HepG2 (cell line): ENCODE measurements around the gene ZBTB46. TPM values are rescaled to one million over a fixed set of nuclear protein-coding genes. Genes with fewer than 3 reads are reported as not detected.

Experiments
- AGO1 ChIP-seq: fragments of 200-400 bp; formaldehyde crosslinking; IDR thresholded peaks from 2 replicates; pipeline ENCODE4 v1.6.1; 2017; ENCODE audit warnings: mild to moderate bottlenecking, low read depth, low read length, moderate library complexity; ENCODE audit not compliant: poor library complexity, severe bottlenecking
- ARNTL ChIP-seq: sonication (generic); formaldehyde crosslinking; IDR thresholded peaks from 2 replicates; pipeline ENCODE4 v1.4.0; 2020; ENCODE audit warnings: mild to moderate bottlenecking, missing genetic modification reagents
- CENPBD1 ChIP-seq: sonication (generic); formaldehyde crosslinking; IDR thresholded peaks from 2 replicates; pipeline ENCODE4 v1.8.0; 2022; ENCODE audit warnings: missing genetic modification reagents, low read depth, mild to moderate bottlenecking, borderline replicate concordance
- HOXA7 ChIP-seq: sonication (generic); formaldehyde crosslinking; IDR thresholded peaks from 2 replicates; pipeline ENCODE4 v1.8.1; 2022; ENCODE audit warnings: mild to moderate bottlenecking, missing genetic modification reagents, moderate library complexity
- MIXL1 ChIP-seq: IDR thresholded peaks from 2 replicates; pipeline ENCODE4 v1.6.1; 2016
- MYC ChIP-seq: sonication (generic); formaldehyde crosslinking; IDR thresholded peaks from 2 replicates; pipeline ENCODE4 v1.9.0; 2021; ENCODE audit warnings: missing genetic modification reagents, borderline replicate concordance
- RAD21 ChIP-seq: fragments of 450-650 bp; formaldehyde crosslinking; IDR thresholded peaks from 2 replicates; pipeline ENCODE4 v1.5.0; 2020; ENCODE audit warnings: mild to moderate bottlenecking
- RXRB ChIP-seq: IDR thresholded peaks from 2 replicates; pipeline ENCODE4 v1.6.1; 2016; ENCODE audit warnings: borderline replicate concordance, missing genetic modification reagents, missing compliant biosample characterization
- SNRNP70 ChIP-seq: fragments of 200-400 bp; formaldehyde crosslinking; IDR thresholded peaks from 2 replicates; pipeline ENCODE4 v1.6.1; 2017; ENCODE audit warnings: mild to moderate bottlenecking, low read depth, low read length, moderate library complexity
- TOPORS ChIP-seq: sonication (generic); formaldehyde crosslinking; IDR thresholded peaks from 2 replicates; pipeline ENCODE4 v1.8.0; 2023; ENCODE audit warnings: mild to moderate bottlenecking, missing genetic modification reagents
- ZBTB38 ChIP-seq: sonication (generic); formaldehyde crosslinking; IDR thresholded peaks from 2 replicates; pipeline ENCODE4 v1.5.1; 2020; ENCODE audit warnings: mild to moderate bottlenecking, missing genetic modification reagents
- ZFP36 ChIP-seq: fragments of 150-350 bp; IDR thresholded peaks from 2 replicates; pipeline ENCODE4 v1.6.1; 2018; ENCODE audit warnings: borderline replicate concordance, low read length, low read depth; ENCODE audit not compliant: partially characterized antibody
- ZMYM2 ChIP-seq: sonication (generic); formaldehyde crosslinking; IDR thresholded peaks from 2 replicates; pipeline ENCODE4 v1.8.0; 2022; ENCODE audit warnings: mild to moderate bottlenecking, missing genetic modification reagents
- ZNF138 ChIP-seq: sonication (generic); formaldehyde crosslinking; IDR thresholded peaks from 2 replicates; pipeline ENCODE4 v1.5.0; 2020; ENCODE audit warnings: mild to moderate bottlenecking, low read depth, missing genetic modification reagents
- ZNF30 ChIP-seq: sonication (generic); formaldehyde crosslinking; IDR thresholded peaks from 2 replicates; pipeline ENCODE4 v1.5.0; 2020; ENCODE audit warnings: mild to moderate bottlenecking, missing genetic modification reagents
- ZNF407 ChIP-seq: sonication (generic); formaldehyde crosslinking; IDR thresholded peaks from one replicate; pipeline ENCODE4 v1.5.1; 2020; ENCODE audit warnings: mild to moderate bottlenecking, missing genetic modification reagents; ENCODE audit errors: not compliant biosample characterization
- ZNF75D ChIP-seq: sonication (generic); formaldehyde crosslinking; IDR thresholded peaks from 2 replicates; pipeline ENCODE4 v1.8.1; 2023; ENCODE audit warnings: missing genetic modification reagents, mild to moderate bottlenecking, borderline replicate concordance
- polyA plus RNA-seq, 8 experiments: library from polyadenylated mRNA; depleted of rRNA in 3 of 8; stranded (reverse) in 7 of 8; unstranded in 1 of 8; fragments of >200 nt; fragmentation: Illumina TruSeq in 4 of 8; extraction: Trizol in 4 of 8; gene quantifications; 2 replicates each; pipeline versions ENCODE4 v1.2.1 to v1.2.3, GENCODE V29; 2011 to 2016; ENCODE audit warnings: low read depth in 4 of 8, missing spikeins in 1 of 8, mixed read lengths in 1 of 8; ENCODE audit not compliant: insufficient read depth in 1 of 8
- total RNA-seq, 5 experiments: library from RNA; depleted of rRNA; stranded (reverse); fragments of >200 nt; fragmentation: Illumina TruSeq; extraction: Trizol; gene quantifications; 2 replicates each; pipeline ENCODE4 v1.2.3, GENCODE V29; 2016; ENCODE audit warnings: low read depth in 1 of 5
- TF ChIP-seq, protein P1 (sequence below): fragments of 450-650 bp; IDR thresholded peaks from 2 replicates; pipeline ENCODE4 v1.6.1; 2017; ENCODE audit warnings: mild to moderate bottlenecking

Gene ZBTB46
- total and polyA plus RNA-seq, 2 of the 13 experiments (the other 11 are each of a cell fraction or from before 2014, with no cell fraction given) = 1.6 to 13.5 TPM

- TF ChIP-seq SNRNP70 = no peak
- TF ChIP-seq, protein P1, sequence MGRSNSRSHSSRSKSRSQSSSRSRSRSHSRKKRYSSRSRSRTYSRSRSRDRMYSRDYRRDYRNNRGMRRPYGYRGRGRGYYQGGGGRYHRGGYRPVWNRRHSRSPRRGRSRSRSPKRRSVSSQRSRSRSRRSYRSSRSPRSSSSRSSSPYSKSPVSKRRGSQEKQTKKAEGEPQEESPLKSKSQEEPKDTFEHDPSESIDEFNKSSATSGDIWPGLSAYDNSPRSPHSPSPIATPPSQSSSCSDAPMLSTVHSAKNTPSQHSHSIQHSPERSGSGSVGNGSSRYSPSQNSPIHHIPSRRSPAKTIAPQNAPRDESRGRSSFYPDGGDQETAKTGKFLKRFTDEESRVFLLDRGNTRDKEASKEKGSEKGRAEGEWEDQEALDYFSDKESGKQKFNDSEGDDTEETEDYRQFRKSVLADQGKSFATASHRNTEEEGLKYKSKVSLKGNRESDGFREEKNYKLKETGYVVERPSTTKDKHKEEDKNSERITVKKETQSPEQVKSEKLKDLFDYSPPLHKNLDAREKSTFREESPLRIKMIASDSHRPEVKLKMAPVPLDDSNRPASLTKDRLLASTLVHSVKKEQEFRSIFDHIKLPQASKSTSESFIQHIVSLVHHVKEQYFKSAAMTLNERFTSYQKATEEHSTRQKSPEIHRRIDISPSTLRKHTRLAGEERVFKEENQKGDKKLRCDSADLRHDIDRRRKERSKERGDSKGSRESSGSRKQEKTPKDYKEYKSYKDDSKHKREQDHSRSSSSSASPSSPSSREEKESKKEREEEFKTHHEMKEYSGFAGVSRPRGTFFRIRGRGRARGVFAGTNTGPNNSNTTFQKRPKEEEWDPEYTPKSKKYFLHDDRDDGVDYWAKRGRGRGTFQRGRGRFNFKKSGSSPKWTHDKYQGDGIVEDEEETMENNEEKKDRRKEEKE = no peak
- no peak for TF ChIP-seq ZNF75D
- peak; percentile 92 for TF ChIP-seq ZBTB38 (CRISPR knock-in tag)
- no peak; the same call in none of the 2 replicates for TF ChIP-seq TOPORS (CRISPR knock-in tag)
- TF ChIP-seq ZMYM2 (CRISPR knock-in tag) = peak; percentile 42
- TF ChIP-seq HOXA7 (CRISPR knock-in tag) = no peak
- TF ChIP-seq RAD21 (CRISPR knock-in tag) = peak; percentile 66
- peak; percentile 85 for TF ChIP-seq ZNF407
- peak; percentile 99 for TF ChIP-seq ARNTL (CRISPR knock-in tag)
- TF ChIP-seq ZNF138 (CRISPR knock-in tag) = peak; percentile 80
- peak; percentile 95 for TF ChIP-seq RXRB (CRISPR knock-in tag)
- no peak for TF ChIP-seq ZFP36
- peak; percentile 90 for TF ChIP-seq AGO1
- TF ChIP-seq ZNF30 (CRISPR knock-in tag) = no peak
- TF ChIP-seq MIXL1 (CRISPR knock-in tag) = peak; percentile 97
- TF ChIP-seq MYC = peak; percentile 95
- TF ChIP-seq CENPBD1 (CRISPR knock-in tag) = peak; percentile 36; the same call in 1 of the 2 replicates
Measured at GRCh38 chr20:63740627-63741353, 90.3 kb downstream of the ZBTB46 start (continued).
